Middle frontal gyrus (tissue), 1 donor: Measurements from ENCODE around the gene PALD1.

ENCODE experiments used
- DNase-seq: peaks from one replicate; pipeline ENCODE4 v3.0.0-alpha.2; 2015; ENCODE audit warnings: low spot score; ENCODE audit errors: extremely low spot score

The PALD1 gene

DNA sequence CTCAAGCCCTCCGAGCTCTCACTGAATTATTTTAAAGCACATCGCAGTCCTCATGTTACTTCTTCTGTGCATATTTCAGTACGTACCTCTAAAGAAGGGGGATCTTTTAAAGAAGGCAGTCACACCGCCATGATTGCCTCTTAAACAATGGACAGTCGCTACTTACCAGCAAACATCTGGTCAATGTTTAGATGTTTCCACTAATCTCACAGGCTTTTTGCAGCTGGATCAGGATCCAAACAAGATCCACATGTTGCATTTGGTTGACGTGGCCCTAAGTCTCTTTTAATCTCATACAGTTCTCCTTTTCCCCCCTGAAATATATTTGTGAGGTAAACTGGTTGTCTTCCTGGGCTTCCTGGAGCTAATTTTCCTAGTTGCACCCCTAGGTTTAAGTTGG, 74.0 kb downstream of the PALD1 start:
- no peak for DNase-seq

- DNase-seq = no peak
Observed at GRCh38 chr10:70555371-70555770, 76.8 kb downstream of the PALD1 start.

GRCh38 chr10:70557086-70557845, 78.7 kb downstream of the PALD1 start:
- DNase-seq = no peak

DNA sequence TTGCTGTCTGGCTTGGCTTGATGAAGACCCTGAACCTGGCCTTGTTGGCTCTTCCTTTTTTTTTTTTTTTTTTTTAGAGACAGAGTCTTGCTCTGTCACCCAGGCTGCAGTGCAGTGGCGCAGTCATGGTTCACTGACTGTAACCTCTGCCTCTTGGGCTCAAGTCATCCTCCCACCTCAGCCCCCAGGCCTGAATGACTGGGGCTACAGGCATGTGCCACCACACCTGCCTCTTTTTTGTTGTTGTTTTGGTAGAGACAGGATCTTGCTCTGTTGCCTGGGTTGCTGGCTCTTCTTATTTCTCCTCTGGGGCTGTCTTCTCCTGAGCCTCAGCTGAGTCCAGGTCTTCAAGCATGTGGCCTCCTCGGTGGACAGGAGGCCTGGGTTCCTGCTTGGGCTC, 79.3 kb downstream of the PALD1 start:
- no peak for DNase-seq

GRCh38 chr10:70558295-70558694, 79.7 kb downstream of the PALD1 start:
- no peak for DNase-seq

DNA sequence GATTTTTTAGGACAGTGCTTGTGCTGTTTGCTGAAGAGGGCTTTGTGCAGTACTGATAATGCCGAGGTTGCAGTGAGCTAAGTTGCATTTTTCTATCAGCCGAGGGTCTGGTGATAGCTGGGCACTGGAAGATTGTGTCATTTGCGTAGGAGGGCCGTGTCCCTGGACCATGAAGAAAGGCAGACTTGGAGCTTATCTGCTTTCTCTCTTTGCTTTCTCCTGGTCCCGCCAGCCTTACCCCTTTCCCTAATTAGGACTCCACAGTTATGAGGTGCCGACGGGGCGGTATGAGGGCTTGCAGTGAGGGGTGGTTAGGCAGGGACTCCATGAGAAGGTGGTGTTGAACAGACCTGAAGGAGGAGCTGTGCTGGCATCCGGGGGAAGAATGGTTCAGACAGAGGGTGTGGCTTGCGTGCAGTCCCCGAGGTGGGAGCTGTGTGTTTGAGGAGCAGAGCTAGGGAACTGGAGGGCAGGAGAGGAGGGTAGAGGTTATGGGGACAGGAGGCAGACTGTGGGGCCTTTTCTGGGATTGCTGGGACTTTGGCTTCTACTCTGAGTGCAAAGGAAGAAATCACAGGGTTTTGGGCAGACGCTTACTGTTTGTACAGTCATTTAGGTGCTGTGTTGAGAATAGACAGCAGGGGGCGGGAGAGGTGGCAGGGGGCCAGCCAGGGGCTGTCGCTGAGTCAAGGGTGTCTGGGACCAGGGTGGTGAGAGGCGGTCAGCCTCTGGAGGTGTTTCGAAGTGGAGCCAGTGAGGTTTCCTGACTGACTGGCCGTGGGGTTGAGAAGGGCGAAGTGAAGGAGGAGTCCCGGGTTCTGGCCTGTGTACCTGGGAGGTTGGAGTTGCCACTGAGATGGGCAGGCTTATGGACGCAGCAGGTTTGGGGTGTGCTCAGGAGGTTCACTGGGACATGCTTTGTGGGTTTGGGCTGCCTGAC, 80.6 kb downstream of the PALD1 start:
- no peak for DNase-seq

- no peak for DNase-seq
Observed at GRCh38 chr10:70559861-70560260, 81.3 kb downstream of the PALD1 start.

- no peak for DNase-seq
Observed at GRCh38 chr10:70560511-70560941, 82.0 kb downstream of the PALD1 start.

DNA sequence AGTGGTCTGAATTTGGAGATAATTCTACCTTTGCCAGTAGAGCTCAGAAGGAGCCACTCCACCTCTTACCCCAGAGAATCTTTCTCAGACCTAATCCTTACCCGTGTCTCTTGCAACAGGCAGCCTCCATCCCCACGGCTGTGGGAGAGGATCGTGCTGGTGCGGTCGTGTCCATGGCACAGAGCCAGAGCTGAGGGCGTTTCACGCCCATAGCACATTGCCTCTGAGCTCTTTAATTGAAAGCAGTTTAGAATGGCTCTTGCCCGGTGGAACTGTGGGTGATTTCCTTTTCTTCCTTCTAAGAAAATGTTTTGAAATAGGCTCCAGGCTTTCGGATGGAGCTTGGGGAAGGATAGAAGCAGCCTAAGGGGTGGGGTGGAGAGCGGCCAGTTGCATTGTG, 82.5 kb downstream of the PALD1 start:
- peak; percentile 37 for DNase-seq

DNA sequence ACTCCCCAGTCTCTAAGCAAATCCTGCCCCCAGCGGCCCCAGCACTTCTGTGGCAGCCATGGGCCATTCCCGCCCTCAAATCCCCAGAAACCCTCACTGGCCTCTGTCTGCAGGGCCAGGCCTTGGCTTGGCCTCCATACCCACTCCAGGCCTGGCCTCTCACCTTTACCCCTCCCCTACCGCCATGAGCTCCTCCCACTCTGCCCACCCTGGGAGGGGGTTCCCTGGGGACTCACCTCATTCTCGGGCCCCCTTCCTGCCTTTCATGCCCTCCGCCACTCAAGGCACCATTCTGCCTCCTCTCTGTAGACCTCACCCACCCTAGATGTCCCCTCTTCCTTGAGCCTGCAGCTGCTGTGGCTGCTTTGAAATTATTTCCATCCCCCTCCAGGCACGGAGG, 83.0 kb downstream of the PALD1 start:
- DNase-seq = no peak

DNA sequence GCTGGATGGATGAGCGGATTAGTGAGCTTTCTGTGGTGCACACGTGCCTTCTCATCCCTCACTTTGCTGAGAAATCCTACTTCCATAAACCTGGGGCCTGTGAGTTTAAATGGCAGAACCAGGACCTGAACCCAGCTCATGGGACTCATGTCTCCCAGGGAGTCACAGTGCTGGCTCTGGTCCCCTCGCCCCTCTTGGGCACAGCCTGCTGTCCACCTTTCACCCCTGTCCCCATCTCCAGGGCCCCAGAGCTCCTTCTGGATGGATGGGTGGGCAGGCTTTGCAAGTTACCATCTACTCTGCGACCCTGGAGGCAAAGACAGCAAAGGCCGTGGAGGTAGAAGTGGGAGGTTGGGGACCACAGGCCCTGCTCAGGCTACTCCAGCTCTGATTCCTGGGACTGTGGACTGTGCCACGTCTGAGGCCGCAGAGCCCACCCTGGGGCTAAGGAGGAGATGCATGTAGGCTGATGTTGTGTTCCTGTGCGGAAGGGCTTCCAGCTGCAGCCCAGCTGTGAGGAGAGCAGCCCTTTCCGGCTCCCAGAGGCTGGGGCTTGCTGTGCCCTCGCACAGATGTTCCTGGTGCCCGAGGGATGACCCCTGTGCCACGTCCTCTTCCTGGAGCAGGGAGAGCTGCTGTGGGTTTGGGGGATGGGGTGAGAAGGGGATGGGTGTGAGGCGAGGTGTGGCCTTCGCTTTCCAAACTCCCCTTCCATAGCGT, 83.6 kb downstream of the PALD1 start:
- no peak for DNase-seq

- DNase-seq = no peak
Observed at GRCh38 chr10:70563230-70563629, 84.7 kb downstream of the PALD1 start.

- no peak for DNase-seq
Observed at GRCh38 chr10:70564113-70564725, 85.7 kb downstream of the PALD1 start.

- DNase-seq = no peak
Observed at GRCh38 chr10:70564901-70565351, 86.4 kb downstream of the PALD1 start.

- DNase-seq = no peak
Observed at GRCh38 chr10:70565556-70566514, 87.3 kb downstream of the PALD1 start.

DNA sequence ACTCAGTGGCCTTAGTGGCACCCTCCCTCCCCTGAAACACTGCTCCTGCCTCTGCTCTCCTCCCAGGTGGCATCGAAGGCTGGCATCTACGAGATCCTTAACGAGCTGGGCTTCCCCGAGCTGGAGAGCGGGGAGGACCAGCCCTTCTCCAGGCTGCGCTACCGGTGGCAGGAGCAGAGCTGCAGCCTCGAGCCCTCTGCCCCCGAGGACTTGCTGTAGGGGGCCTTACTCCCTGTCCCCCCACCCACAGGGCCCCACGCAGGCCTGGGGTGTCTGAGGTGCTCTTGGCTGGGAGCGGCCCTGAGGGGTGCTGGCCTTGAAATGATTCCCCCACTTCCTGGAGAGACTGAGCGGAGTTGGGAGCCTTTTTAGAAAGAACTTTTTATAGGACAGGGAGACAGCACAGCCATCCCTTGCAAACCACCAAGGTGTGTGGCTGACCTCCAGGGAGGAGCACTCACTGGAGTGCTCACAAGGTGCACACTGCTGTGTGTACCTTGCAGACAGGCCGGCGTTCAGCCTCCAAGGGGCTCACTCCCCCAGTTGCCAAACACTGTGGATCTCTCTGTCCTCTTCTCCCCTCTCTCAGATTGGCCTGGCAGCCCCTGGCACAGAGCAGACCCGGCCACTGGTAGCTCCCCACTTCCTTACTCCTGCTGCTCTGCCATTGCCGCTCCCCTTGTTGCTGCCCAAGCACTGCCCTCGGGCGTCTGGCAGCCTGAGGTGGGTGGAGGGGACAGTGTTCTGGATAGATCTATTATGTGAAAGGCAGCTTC, 88.1 kb downstream of the PALD1 start:
- no peak for DNase-seq

DNA sequence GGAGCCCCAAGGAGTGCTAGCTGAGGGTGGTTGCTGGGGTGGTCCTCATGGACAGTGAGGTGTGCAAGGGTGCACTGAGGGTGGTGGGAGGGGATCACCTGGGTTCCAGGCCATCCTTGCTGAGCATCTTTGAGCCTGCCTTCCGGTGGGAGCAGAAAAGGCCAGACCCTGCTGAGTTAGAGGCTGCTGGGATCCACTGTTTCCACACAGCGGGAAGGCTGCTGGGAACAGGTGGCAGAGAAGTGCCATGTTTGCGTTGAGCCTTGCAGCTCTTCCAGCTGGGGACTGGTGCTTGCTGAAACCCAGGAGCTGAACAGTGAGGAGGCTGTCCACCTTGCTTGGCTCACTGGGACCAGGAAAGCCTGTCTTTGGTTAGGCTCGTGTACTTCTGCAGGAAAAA, 89.0 kb downstream of the PALD1 start:
- no peak for DNase-seq

- no peak for DNase-seq
Observed at GRCh38 chr10:70568113-70568512, 89.5 kb downstream of the PALD1 start.

DNA sequence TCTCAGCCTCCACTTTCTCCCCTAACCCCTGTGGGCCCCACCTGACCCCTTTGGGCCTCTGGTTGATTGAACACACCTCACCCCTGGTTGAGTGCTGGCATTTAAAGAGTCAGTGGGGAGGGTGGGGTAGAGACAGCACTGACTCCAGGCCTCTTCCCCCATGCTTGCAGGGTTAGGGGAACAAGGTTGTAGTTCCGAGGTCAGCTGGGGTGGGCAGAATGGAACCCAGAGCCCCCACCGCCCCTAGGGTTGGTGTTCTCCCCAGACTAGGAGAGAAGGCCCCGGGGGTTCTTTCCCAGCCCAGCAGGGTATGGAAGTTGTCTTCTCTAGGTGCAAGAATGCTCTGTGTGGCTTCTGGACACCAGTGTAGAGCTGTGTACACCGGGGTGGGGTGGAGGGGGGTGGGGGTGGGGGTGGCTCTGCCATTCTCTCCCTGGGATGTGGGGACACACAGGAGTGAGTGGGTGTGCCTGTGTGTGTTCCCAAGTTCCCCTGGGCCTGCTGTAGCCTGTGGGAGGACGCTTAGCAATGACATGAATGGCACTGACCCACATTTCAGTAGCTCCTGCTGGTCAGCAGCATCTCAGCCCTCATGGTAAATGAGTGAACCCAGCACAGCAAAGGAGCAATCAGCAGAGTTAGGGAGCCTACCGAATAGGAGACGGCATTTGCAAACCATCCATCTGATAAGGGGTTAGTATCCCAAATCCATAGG, 90.4 kb downstream of the PALD1 start:
- DNase-seq = no peak
